GM18502 (cell line): ENCODE measurements around the gene FABP7.

Experiments used
- ATAC-seq: cut with Tn5 transposase; IDR thresholded peaks from one replicate; pipeline ENCODE4 v1.9.1; 2021; ENCODE audit warnings: mild to moderate bottlenecking; ENCODE audit not compliant: unreplicated experiment, poor library complexity

The FABP7 gene

DNA sequence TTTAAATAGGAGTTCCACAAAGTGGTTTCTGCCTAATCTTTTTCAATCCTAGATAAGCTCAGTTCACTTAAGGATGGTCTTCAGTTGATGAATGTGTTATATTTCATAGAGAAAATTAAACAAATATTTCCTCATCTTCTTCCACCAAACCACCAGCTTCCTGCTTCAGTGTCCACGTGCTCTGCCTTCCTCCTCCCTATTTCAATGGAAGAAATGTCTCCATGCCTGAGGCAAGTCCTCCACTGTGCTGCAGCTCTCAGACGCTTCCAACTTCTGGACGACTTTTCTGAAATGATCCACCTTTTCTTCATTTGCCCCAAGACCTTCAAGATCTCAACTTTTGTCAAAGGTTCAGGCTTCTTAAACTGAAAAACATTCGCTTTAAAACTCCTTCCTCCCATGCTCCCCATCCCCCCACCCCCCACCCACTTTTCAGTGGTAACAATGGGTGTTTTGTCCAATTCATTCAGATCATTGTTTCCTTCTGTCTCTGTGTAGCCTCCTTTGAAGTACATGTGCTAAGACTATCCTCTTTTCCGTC, 25.3 kb upstream of the FABP7 start:
- no peak for ATAC-seq

DNA sequence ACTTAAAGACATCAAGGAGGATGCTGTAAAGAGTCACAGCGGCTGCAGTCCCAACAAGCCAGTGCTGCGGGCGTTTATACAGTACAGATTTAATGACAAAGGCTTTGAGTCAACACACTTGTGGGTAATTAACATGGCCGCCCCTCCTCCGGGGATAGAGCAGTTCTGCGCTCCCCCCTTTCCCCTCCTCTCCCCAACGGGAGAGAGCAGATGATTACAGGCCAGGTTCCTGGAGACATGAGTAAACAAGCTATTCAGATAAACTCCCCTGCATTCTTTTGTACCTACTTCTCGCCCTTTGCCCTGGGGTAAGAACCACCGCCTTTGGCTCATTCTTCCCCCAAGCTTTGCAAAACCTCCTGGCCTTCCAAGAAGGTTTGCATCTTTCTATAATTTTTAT, 23.6 kb upstream of the FABP7 start:
- no peak for ATAC-seq

DNA sequence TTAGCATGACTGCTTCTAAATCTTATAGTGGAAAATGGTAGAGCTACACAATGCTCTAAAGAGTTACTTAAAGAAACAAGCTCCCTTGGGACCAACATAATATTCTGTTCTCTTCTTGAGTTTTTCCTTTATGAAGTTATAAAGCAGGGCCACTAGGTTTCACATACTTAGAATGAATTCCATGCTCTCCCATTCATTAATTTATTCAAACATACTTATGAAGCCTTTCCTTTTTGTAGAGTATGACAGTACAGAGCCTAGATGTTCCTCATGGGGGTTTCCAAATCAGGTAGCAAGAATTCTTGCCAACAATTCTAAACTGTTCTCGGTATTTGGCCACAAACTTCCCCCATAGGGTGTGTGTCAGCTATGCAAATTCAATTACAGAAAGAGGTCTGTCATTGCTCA, 20.6 kb upstream of the FABP7 start:
- ATAC-seq, result peak; percentile 100

DNA sequence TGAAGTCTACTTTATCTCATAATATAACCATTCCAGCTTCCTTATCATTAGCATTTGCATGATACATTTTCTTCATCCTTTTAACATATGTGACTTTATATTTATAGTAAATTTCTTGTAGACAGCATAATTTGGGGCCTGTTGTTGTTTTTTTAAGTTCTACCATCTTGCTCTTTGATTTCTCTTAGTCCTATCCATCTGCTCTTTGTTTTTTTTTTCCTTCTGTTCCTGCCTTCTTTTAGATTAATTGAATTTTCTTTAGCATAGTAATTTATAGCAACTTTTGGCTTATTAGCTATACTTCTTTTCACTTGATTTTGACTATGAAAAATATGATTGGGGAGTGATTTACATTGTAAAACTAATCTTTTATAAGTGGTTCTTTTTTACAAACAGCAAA, 19.2 kb upstream of the FABP7 start:
- ATAC-seq, result no peak

DNA sequence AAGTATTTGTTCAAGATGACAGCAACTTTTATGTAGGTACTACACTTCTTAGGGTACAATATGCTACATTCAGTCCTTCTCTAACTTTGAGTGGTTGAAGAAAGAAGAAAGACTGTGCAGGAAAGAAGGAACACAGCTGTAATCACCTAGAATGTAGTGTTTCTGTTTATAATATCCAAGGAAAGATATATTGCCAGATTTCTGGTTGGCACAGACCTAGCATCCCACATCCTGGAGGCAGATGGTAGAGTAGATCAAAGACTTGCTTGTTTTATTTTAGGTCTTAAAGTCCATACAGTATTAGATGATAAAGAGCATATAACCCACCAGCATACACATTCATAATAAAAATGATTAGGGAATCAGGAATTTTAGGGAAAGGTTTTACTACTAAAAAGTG, 13.3 kb upstream of the FABP7 start:
- no peak for ATAC-seq

DNA sequence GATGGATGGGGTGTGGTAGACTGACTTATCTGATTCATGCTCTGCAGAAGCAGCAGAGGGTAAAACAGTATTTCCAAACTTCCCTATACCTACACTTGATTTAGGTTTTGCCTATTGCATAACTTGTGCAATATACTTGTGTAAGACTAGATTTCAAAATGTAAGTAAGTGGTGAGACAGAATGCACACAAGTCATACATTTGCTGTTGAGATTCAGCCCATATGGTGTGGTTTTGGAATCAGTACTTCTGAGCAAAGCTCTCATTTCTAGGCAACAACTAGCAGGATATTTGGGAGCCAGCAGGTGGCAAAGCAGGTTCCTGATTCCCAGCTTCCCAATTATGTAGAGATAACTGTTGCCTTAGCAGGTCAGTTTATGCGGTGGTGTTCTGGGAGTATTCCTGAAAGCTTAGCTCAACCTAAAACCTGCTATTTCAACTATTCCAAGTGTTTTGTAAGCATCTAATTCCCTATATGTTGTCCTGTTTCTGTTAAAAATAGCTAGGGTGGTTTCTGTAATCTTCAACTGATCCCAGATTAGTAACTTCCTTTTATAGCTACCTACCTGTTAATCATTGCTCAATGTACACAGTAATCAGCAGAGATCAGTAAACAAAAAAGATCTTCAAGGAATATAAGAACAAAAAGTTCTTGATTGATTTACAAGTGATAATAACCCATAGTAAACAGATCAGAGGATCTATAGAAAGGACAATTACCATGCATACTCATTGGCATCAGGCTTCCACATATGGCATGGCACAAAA, 8.5 kb upstream of the FABP7 start:
- no peak for ATAC-seq

DNA sequence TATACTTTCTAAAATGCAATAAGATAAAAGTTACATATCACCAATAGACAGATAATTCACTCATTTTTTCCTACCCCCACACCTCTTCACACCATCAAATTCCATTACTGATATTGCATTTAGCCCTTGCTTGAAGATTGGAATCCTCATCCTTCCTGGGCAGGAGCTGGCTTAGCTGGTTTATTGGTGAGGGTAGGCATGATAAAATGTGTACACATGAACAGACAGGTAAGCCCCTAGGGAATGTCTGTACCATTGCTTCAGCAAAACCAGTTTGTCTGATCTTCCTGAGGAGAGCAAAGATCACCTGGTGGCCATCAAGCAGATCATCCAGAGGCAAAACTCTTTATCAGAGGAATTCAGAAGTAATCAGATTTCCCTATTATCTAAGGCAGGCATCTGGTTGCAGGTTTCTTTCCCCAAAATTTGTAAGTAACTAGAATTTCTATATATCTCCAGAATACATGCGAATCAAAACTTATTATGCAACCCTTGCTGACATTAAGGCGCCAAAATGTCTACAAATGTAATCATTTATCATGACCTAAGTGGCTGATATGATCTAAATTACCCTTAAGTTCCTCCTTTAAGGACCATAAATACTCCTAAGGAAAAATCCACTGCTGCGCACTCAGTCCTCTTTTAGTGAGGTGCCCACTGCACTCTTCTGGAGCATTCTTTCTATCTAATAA, 6.6 kb upstream of the FABP7 start:
- no peak for ATAC-seq

DNA sequence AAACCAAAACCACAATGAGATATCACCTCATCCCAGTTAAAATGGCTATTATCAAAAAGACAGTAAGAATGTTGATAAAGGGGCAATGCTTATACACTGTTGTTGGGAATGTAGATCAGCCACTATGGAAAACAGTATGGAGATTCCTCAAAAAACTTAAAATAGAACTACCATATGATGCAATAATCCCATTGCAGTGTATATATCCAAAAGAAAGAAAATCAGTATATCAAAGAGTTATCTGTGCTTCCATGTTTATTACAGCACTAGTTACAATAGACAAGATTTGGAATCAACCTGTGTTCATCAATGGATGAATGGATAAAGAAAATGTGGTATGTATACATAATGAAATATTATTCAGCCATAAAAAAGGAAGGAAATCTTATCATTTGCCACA, 3.5 kb upstream of the FABP7 start:
- ATAC-seq, result no peak

DNA sequence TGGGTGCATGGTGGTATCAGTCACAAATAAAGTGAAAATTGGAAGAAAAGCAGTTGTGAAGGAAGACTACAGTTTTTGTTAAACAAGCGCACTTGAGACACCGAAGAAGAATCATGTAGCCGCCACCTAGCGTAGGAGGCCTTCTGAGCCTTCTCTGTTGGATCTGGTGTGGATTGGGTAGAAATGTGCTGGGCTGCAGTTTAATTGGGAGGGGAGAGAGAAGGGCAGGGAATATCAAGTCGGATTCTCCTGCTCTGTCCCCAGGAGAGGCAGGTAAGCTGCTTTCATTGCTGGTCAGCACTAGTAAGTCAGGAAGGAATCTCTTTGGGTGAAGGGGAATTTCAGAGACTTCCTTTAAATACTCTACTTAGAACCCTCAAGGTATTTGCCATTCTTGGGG, 1.2 kb upstream of the FABP7 start:
- no peak for ATAC-seq

DNA sequence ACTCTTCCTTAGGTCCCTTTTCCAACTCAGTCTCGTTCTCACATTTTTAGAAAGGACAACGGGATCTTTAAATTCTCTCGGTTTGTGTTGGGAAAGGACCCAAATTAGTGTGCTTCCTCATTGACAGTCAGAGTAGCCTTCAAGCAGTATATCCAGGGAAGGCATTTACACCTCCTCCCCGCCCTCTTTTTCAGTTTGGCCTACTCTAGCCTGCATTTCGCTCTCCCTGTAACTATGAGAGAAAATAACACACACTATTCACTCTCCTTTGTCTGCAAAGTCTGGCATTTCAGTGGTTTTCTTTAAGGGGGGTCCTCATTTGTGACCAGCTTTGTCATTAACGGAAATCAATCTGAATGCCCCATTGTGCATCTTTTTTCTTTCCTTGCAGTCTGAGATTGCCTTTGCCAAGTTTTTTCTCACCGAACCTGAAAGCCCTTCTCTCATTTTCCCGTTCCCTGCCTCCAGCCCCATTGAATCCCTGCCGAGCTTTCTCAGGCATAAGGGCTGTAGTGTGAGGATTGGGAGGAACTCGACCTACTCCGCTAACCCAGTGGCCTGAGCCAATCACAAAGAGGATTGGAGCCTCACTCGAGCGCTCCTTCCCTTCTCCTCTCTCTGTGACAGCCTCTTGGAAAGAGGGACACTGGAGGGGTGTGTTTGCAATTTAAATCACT, 393 bp upstream of the FABP7 start:
- no peak for ATAC-seq

DNA sequence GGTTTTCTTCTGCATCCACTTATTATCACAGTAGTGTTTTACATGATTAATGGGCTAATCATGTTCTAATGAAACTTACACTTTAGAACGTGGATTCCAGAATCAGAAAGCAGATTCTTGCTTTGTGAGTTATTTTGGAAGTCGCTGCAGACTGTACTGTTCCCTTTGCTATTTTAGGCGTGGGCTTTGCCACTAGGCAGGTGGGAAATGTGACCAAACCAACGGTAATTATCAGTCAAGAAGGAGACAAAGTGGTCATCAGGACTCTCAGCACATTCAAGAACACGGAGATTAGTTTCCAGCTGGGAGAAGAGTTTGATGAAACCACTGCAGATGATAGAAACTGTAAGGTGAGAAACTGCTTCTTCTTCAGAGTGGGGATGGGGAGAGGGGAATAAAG, 598 bp downstream of the FABP7 start:
- no peak for ATAC-seq

DNA sequence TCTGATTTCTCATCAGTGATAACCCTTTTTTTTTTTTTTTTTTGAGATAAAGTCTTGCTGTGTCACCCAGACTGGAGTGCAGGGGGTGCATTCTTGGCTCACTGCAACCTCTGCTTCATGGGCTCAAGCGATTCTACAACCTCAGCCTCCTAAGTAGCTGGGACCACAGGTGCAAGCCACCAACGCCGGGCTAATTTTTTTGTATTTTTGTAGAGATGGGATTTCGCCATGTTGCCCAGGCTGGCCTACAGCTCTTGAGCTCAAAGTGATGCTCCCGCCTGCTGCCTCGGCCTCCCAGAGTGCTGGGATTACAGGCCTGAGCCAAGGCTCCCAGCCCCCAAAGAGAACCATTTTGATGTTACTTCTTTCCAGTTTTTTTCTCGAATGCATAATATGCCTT, 2.2 kb downstream of the FABP7 start:
- no peak for ATAC-seq

DNA sequence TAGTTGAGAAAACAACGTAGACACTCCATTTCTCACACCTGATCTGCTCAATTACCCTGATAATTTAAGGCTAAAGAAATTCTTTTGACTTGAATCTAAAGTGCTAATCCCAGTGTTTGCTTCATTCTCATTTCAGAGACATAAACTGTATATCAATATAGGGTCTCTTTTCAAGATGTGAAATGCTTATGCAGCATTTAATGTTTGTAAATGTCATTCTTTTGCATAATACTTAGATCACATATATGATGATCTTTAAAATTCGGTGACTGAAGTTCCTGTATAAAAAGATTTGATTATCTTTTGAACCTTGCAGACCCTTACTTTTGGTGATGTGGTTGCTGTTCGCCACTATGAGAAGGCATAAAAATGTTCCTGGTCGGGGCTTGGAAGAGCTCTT, 3.9 kb downstream of the FABP7 start:
- ATAC-seq, result no peak

DNA sequence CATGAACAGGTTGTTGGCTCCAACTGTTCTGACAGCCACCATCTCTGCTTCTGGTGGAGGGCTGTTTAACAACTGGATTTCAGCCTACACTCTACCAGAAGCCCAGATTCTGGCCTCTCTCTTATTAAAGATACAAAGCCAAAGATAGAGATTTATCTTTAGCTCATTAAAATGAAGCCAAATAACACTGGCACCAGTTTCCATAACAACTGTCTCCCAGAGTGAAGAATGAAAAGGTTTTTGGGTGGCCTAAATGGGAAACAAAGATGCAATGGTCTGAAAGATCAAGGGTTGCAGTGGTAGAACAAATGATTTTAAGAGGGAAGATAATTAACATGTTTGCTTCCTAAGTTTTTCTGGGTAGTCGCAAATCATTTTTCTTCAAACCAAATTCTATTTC, 6.4 kb downstream of the FABP7 start:
- no peak for ATAC-seq

DNA sequence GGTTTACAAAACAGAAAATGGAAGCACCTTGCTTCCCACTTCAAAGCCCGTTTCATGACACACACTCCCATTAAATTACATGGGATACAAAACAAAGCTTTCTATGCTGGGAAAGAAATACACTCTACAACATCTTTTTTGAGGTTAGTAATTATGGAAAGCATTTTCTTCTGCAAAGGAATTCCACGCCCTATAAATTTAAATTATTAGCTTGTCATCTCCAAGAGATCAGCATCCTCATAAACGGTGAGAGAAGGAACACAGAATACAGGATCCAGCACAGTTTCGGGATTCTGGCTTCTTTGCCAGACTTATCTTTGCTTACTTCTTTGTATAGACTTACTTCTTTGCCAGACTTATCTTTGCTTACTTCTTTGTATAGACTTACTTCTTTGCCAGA, 8.2 kb downstream of the FABP7 start:
- no peak for ATAC-seq

DNA sequence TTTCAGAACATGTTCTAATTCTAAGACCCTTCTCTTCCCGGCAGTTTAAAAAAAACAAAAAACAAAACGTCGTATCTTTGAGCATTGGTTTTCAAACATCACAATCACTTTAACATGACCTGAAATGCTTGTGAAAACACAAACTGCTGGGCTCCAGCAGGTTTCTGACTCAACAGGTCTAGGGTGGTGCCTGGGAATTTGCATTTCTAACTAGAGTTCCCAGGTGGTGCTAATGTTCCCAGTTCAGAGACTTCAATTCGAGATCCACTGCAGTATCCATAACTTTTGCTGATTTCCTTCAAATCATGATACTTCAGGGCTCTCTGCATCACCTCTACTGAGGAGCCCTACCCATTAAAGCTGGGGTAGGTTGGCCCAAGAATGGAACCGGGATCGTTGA, 8.7 kb downstream of the FABP7 start:
- no peak for ATAC-seq

DNA sequence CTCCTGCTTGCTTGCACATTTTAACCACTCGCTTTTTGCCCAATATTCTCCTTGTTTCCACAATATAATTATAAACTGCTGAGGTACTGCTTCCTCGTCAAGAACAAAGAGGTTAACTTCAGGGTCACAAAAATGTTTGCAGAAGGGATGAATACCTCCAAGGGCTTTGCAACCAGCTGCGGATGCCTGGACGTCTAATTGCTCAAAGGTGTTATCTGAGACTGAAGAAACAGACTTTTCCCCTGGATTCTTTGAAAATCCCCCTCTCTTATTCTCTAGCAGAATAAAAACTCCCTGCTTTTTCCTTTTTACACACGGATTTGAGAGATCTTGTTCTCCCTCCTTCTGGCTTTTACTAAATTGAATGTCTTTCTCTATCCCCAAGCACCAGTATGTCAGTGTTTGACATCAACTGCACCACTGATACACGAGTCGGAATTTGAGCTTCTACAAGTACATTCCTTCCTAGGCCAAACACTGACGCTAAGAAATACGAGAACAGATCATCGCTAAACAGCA, 9.2 kb downstream of the FABP7 start:
- ATAC-seq, result no peak

DNA sequence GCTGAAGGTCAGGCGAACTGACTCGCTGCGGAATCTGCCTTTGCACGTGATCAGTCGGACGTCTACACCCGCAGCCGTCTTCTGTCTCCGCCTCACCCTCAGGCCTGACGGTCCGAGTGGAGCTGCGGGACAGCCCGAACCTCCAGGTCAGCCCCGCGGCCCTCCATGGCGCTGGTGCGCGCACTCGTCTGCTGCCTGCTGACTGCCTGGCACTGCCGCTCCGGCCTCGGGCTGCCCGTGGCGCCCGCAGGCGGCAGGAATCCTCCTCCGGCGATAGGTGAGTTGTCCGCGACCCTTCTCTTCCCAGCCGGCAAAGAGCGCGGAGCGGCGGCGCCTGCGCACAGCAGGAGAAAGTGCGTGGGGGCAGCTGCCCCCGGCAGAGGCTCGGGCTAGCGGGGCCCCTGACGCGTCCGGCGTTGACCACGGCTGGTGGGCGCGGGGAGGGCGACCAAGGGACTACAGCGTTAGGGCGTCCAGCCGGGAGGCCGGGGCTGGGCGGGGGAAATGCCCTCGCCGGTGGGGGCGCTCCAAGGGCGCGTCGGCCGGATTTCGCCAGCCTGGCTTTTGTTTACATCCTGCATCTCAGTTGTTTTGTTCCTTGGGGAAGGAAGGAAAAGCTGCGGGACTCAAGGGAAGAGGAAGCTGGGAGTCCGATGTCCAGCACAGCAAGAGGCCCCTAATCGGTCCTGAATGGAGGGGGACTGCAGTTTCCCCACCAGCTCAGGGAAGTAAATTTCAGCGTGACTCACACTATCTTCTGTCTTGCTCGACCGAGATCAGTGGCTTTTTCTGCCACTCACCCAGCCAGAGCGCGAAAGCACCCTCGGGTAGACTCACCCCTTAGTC, 9.9 kb downstream of the FABP7 start, which contains the start of gene SMPDL3A:
TSS of gene SMPDL3A (plus strand) at position 77 of the 846 bp plus-strand sequence. CDS start at position 166, 89 bp downstream.
- ATAC-seq, result peak; percentile 63

DNA sequence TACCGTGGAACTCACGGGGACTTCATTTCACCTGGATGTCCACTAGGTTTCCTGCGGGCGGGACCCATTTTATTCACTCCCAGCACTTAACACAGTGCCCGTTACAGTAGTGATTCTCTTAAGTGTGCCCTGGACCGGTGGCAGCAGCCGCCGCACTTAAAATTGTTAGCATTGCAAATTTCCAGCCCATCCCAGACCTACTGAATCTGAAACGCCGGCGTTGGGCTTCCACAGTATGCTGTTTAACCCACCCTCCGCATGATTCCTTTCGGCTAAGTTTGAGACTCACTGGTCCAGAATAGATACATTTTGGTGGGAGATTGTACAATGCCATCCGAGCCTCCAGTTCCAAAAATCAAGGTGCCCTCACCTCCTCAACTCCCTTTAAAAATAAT, 10.5 kb downstream of the FABP7 start:
- ATAC-seq, result no peak
